Muscle of leg (tissue), 11 donors: ENCODE data around the gene IRF4. TPM values are rescaled to one million over a fixed set of nuclear protein-coding genes. Genes with fewer than 3 reads are reported as not detected.
"Not testable (repeated sequence)": the region's sequence is repeated elsewhere in the genome, so short reads cannot be mapped to it uniquely, and the experiment has no call there.

Experiments
- DNase-seq: peaks from one replicate; pipeline ENCODE4 v3.0.0; 2013
- H3K27ac ChIP-seq: one replicate; pipeline ENCODE4 v1.5.1; 2013; ENCODE audit warnings: mild to moderate bottlenecking, low read length, control low read depth
- H3K27me3 ChIP-seq: one replicate; pipeline ENCODE4 v1.6.1; 2013; ENCODE audit warnings: low read length; ENCODE audit not compliant: control insufficient read depth, insufficient read depth
- H3K36me3 ChIP-seq: one replicate; pipeline ENCODE4 v1.6.1; 2013; ENCODE audit warnings: low read length; ENCODE audit not compliant: control insufficient read depth, insufficient read depth
- H3K4me1 ChIP-seq: one replicate; pipeline ENCODE4 v1.6.1; 2013; ENCODE audit warnings: low read length; ENCODE audit not compliant: control insufficient read depth, insufficient read depth
- H3K4me3 ChIP-seq: one replicate; pipeline ENCODE4 v1.5.1; 2013; ENCODE audit warnings: low read length, control low read depth
- H3K9me3 ChIP-seq: replicated peaks from 2 replicates; pipeline ENCODE4 v1.6.1; 2013; ENCODE audit warnings: low read depth, low read length; ENCODE audit not compliant: control insufficient read depth
- WGBS: methylation state at CpG from one replicate; pipeline ENCODE4 v1.1.5; 2013; ENCODE audit warnings: missing lambda C conversion rate; ENCODE audit not compliant: insufficient coverage; 5-methylcytosine and 5-hydroxymethylcytosine counted together
- polyA plus RNA-seq, 8 donors: library from polyadenylated mRNA; unstranded; fragments of 120-200 nt; gene quantifications; one replicate each; pipeline versions ENCODE4 v1.2.1 to v1.2.3, GENCODE V29; 2013; ENCODE audit warnings: inconsistent platforms in 1 of 8, low replicate concordance in 1 of 8; ENCODE audit not compliant: insufficient read length in 8 of 8, insufficient read depth in 1 of 8
- total RNA-seq: library from RNA; stranded (reverse); fragments of 120-200 nt; gene quantifications from one replicate; pipeline ENCODE4 v1.2.4, GENCODE V29; 2013

Gene IRF4
- total and polyA plus RNA-seq, 9 donors = 0.12 to 1.8 (median 0.46) TPM

DNA sequence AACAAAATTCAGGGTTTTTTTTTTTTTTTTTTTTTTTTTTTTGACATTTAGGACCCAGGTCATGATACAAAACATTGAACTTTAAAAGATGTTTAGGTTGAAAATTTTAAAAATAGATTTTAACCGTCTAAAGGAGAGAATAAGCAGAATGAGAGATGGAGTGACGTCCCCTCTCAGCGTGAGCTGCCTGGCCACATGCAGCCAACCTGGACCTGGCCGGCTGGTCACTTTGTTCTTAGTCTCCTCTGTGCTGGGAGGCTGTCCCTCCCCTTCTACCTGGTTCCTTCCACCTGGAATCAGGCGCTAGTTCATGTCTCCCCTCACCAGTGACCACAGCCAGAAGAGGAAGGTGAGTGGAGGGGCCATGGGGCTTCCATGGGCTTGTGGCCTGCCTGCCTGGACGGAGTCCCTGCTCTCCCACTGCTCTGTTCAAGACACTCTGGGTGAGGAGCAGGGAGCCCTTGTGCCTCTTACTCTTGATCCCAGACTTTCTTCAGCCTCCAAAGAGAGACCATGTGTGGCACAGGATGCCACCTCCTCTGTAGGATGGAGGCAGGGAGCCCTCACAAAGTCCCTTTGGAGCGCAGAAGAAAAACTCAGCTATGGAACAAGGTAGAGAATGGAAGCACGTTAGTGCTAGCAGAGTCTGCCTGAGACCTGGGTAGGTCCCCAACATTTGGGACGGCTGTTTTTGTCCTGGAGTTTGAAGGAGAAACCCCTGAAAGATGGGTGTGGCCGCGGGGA lies 31.7 kb downstream of the IRF4 start:
- DNase-seq = no peak
- peaks cover 2% of the 10 kb centered on the region for H3K27me3 ChIP-seq
- no peak overlapping the region for H3K27ac ChIP-seq
- H3K4me1 ChIP-seq = no peaks in the 10 kb centered on the region
- 96% methylated on average over 8 of the region's 11 CpGs for WGBS
- H3K4me3 ChIP-seq = no peak overlapping the region
- H3K9me3 ChIP-seq = no peaks in the 10 kb centered on the region
- H3K36me3 ChIP-seq = no peaks in the 10 kb centered on the region

DNA sequence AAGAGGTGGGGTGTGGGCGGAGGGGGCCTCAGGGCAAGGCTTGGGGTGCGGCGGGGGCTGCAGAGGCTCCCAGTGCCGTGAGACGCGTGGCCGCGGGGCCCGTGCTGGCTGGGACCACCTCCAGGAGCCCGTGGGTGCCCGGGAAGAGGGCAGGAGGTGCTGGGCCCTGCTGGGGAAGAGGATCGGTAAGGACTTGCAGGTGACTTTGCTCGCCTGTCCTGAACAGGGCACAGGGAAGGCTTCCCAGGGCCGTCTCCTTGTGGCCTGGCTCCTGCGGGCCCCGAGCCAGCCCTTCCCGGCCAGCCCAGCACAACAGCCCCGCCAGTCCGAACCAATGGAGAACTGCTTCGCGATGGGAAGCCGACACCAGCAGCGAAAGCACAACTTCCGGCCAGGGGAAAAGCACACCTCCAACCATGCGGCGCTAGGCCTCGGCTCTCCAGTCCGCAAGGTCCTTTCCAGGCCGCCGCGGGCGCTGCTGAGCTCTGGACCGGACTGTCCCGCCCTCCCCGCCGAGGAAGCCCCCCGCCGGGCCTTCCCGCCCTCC lies 32.3 kb downstream of the IRF4 start:
- H3K9me3 ChIP-seq = no peaks in the 10 kb centered on the region
- DNase-seq = no peak
- no peaks in the 10 kb centered on the region for H3K36me3 ChIP-seq
- peaks cover 2% of the 10 kb centered on the region for H3K27me3 ChIP-seq
- H3K4me3 ChIP-seq = no peak overlapping the region
- H3K27ac ChIP-seq = no peak overlapping the region
- no peaks in the 10 kb centered on the region for H3K4me1 ChIP-seq
- 89% methylated on average over 18 of the region's 39 CpGs for WGBS

GRCh38 chr6:424741-425417 lies 33.3 kb downstream of the IRF4 start:
- DNase-seq = no peak
- Histone ChIP-seq H3K36me3 (no peaks in the 10 kb centered on the region), H3K4me1 (no peaks in the 10 kb centered on the region), H3K4me3 (no peak overlapping the region), H3K27ac (no peak overlapping the region), H3K27me3 (peaks cover 6% of the 10 kb centered on the region), H3K9me3 (no peaks in the 10 kb centered on the region)
- WGBS = 83% methylated on average over 26 of the region's 27 CpGs

DNA sequence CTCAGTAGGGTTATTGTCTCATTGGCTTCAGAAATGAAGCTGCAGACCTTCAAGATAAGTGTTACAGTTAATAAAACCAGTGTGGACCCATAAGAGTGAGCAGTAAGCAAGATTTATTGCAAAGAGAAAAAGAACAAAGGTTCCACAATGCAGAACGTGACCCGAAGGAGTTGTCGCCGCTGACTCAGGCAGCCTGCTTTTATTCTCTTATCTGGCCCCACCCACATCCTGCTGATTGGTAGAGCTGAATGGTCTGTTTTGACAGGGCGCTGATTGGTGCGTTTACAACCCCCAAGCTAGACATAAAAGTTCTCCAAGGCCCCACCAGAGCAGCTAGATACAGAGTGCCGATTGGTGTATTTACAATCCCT lies 33.9 kb downstream of the IRF4 start:
- H3K27ac ChIP-seq, H3K9me3 ChIP-seq, H3K4me1 ChIP-seq, H3K27me3 ChIP-seq, DNase-seq, H3K4me3 ChIP-seq, H3K36me3 ChIP-seq: not testable (repeated sequence)
- 73% methylated on average over 5 of the region's 7 CpGs for WGBS

GRCh38 chr6:426198-426738 lies 34.7 kb downstream of the IRF4 start:
- not testable (repeated sequence) for H3K9me3 ChIP-seq, H3K4me3 ChIP-seq, H3K36me3 ChIP-seq, H3K27ac ChIP-seq, H3K4me1 ChIP-seq, H3K27me3 ChIP-seq, DNase-seq
- WGBS = 96% methylated on average over 38 of the region's 45 CpGs

DNA sequence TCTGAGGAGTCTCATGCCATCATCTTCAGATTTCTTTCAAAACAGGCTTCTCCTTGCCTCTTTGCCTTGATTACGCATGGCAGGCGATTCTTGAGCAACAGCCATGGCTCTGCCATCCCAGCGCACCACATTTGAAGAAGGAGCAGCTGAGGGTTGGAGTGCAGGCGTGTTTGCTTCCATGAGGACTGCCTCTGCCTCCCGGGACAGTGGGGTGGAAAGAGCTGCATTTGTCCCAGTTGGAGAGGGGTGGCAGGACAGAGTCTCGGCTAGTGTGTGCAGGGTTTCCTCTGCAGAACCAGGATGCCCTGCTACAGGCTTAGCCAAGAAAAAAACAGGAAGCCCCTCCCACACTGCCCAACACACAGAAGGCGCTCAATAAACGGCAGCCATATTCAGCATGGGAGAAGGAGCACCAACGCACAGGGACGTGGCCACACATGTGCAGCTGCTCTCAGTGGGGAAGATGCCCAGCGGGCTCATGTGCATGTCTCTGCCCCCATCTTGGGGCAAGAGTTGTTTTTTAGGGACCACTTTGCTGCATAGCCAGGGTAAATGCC lies 36.6 kb downstream of the IRF4 start:
- H3K27ac ChIP-seq = no peak overlapping the region
- WGBS = 86% methylated on average over 10 of the region's 11 CpGs
- H3K36me3 ChIP-seq = no peaks in the 10 kb centered on the region
- H3K9me3 ChIP-seq = no peaks in the 10 kb centered on the region
- H3K4me1 ChIP-seq = no peaks in the 10 kb centered on the region
- no peak for DNase-seq
- no peak overlapping the region for H3K4me3 ChIP-seq
- peaks cover 11% of the 10 kb centered on the region for H3K27me3 ChIP-seq

GRCh38 chr6:429515-430121 lies 38.1 kb downstream of the IRF4 start:
- Histone ChIP-seq H3K36me3 (no peaks in the 10 kb centered on the region), H3K4me1 (no peaks in the 10 kb centered on the region), H3K27ac (no peak overlapping the region), H3K9me3 (no peaks in the 10 kb centered on the region), H3K27me3 (peaks cover 14% of the 10 kb centered on the region), H3K4me3 (no peak overlapping the region)
- WGBS = 90% methylated on average over 2 of the region's 4 CpGs
- DNase-seq = no peak

GRCh38 chr6:431504-431903 lies 40.0 kb downstream of the IRF4 start:
- H3K9me3 ChIP-seq = no peaks in the 10 kb centered on the region
- peaks cover 14% of the 10 kb centered on the region for H3K27me3 ChIP-seq
- H3K4me1 ChIP-seq = peaks cover 5% of the 10 kb centered on the region
- 90% methylated on average over 4 of the region's 10 CpGs for WGBS
- H3K36me3 ChIP-seq = no peaks in the 10 kb centered on the region
- H3K27ac ChIP-seq = no peak overlapping the region
- H3K4me3 ChIP-seq = no peak overlapping the region
- DNase-seq = no peak

DNA sequence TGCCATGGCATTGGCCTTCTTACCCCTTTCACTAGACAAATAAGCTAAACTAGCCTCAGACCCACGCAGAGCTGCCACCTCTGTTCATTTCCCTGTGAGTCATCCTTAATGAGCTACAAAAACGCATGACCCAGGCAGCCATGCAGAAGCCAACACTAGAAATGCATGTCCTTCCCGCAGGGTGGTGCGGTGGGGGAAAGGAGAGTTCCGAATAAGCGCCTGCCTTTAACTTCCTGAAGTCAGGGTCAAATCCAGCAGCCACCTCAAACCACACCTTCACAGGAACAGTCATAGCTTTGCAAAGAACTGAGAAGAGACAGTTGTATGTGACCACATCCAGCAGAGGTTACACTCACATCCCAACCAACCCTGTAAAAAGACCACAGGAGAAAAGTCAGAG lies 40.4 kb downstream of the IRF4 start:
- H3K9me3 ChIP-seq = no peaks in the 10 kb centered on the region
- 87% methylated on average over 4 of the region's 6 CpGs for WGBS
- H3K4me1 ChIP-seq = peaks cover 8% of the 10 kb centered on the region
- no peaks in the 10 kb centered on the region for H3K36me3 ChIP-seq
- H3K4me3 ChIP-seq = no peak overlapping the region
- H3K27ac ChIP-seq = no peak overlapping the region
- DNase-seq = no peak
- peaks cover 14% of the 10 kb centered on the region for H3K27me3 ChIP-seq
